Transverse colon (tissue), 4 donors: ENCODE data around the gene TAF3.

Experiments used
- CTCF ChIP-seq, 5 experiments: fragments of 200-600 bp in 3 of 5; fragments of 450-650 bp in 2 of 5; sonication (generic) in 3 of 5; IDR thresholded peaks; 1 replicate in 2 of 5; 2 replicates in 3 of 5; pipeline ENCODE4 v1.5.1; 2016 to 2017; ENCODE audit warnings: antibody characterized with exemption in 5 of 5, inconsistent platforms in 3 of 5, mild to moderate bottlenecking in 2 of 5, moderate library complexity in 1 of 5
- POLR2A ChIP-seq: fragments of 450-650 bp; IDR thresholded peaks from one replicate; pipeline ENCODE4 v1.6.1; 2016; ENCODE audit warnings: antibody characterized with exemption, mild to moderate bottlenecking, moderate library complexity
- POLR2AphosphoS5 ChIP-seq, 3 donors: sonication (generic); formaldehyde crosslinking; IDR thresholded peaks; one replicate each; pipeline ENCODE4 v1.6.1; 2016; ENCODE audit warnings: antibody characterized with exemption in 3 of 3

DNA sequence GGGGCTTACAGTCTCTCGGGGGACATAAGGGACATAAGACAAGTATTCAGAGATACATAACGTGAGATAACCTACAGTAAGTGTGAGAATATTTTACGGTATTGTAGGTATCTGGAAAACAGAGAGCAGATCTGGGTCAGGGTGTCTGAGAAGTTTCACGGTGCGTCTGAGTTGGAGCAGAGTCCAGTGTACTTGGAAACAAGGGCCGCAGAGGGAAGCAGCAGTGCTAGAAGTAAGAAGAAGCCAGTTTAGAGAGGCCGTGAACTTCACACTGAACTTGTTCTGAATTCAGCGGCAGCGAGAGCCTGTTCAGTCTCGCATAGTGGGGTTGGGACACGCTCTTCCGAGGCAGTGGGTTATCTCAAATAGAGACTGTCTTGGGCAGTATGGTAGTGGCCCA, 85.5 kb downstream of the TAF3 start:
- TF ChIP-seq POLR2AphosphoS5 (IDR thresholded peaks at IDR 0.05): no peak
- no peak for TF ChIP-seq CTCF (IDR thresholded peaks at IDR 0.05)
- no peak for TF ChIP-seq POLR2A
